HUES64 (cell line): Measurements from ENCODE around the gene PARVB.
"Not testable (repeated sequence)": the region's sequence is repeated elsewhere in the genome, so short reads cannot be mapped to it uniquely, and the experiment has no call there.

Experiments
- H3K27ac ChIP-seq: 2 replicates; pipeline ENCODE4 v1.7.0; 2013; ENCODE audit warnings: low read depth, low read length, inconsistent platforms
- H3K27me3 ChIP-seq: 2 replicates; pipeline ENCODE4 v1.6.1; 2013; ENCODE audit warnings: mild to moderate bottlenecking, low read length; ENCODE audit not compliant: insufficient read depth
- H3K36me3 ChIP-seq: 2 replicates; pipeline ENCODE4 v1.6.1; 2013; ENCODE audit warnings: mild to moderate bottlenecking, low read length; ENCODE audit not compliant: insufficient read depth
- H3K4me1 ChIP-seq: 2 replicates; pipeline ENCODE4 v1.6.1; 2013; ENCODE audit warnings: mild to moderate bottlenecking, low read length, moderate library complexity; ENCODE audit not compliant: insufficient read depth
- H3K4me3 ChIP-seq: 2 replicates; pipeline ENCODE4 v1.5.1; 2013; ENCODE audit warnings: mild to moderate bottlenecking, low read length, moderate library complexity
- H3K9ac ChIP-seq: 2 replicates; pipeline ENCODE4 v1.6.1; 2013; ENCODE audit warnings: mild to moderate bottlenecking, low read depth, low read length
- H3K9me3 ChIP-seq: 2 replicates; pipeline ENCODE4 v1.6.1; 2013; ENCODE audit warnings: low read depth, low read length; ENCODE audit not compliant: insufficient read depth
- WGBS: fragments of 150-250, 120-280 bp; methylation state at CpG from one replicate; pipeline ENCODE4 v1.1.7; 2013; ENCODE audit warnings: missing lambda C conversion rate; 5-methylcytosine and 5-hydroxymethylcytosine counted together

Gene PARVB

DNA sequence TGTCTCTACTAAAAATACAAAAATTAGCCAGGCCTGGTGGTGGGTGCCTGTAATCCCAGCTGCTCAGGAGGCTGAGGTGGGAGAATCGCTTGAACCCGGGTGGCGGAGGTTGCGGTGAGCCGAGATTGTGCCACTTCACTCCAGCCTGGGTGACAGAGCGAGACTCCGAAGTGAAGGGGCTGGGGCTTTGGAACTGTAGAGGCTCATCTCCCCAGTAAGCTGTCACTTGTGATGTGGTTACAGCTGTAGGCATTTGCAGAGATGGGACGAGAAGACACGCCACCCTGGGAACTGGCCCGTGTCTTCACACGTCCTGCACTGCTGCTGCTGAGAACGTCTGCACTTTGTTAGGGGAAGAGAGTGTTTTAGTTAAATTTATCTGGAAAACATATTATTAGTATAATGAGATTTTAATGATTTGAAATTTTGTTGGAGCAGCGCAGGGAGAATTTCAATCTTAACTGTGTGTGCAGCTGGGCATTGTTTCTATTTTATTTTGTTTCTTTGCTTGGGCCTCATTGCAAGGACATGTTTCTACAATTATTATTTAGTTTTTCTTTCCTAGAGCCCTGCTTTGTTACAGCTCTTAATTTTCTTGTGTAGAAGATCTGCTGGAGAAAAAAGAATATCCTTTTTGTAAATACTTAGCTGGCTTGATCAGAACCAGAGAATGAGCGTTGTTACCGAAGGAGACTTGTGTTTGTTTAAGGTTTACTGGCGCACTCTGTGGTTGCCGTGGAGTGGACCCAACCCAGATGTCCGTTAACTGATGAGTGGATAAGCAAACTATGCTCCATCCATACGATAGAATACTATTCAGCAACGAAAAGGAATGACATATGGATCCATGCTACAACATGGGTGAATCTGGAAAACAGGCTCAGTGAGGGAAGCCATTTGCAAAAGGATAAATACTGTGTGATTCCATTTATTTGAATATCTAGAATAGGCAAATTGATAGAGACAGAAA lies 18.4 kb downstream of the PARVB start:
- 94% methylated on average over 20 of the region's 20 CpGs for WGBS

DNA sequence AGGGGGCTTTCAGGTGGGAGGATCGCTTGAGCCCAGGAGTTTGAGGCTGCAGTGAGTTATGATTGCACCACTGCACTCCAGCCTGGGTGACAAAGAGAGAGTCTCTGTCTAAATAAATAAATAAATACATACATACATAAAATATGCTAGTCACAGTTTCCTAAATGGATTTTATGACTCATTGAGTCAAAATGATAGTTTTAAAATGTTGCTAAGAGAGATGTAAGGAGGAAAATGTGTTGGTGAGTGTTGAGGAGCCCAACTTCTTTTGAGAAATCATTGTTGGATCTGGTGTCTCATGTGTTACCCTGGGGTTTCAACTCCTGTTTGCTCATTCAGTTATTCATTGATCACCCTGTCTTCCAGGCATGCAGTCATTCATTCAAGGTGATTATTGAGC lies 21.0 kb downstream of the PARVB start:
- 93% methylated on average over 1 of the region's 1 CpG for WGBS
- H3K4me3 ChIP-seq, result no peak overlapping the region
- no peak overlapping the region for H3K9ac ChIP-seq
- H3K27me3 ChIP-seq, result no peaks in the 10 kb centered on the region
- no peak overlapping the region for H3K27ac ChIP-seq
- H3K36me3 ChIP-seq, result no peaks in the 10 kb centered on the region
- H3K9me3 ChIP-seq, result no peaks in the 10 kb centered on the region
- H3K4me1 ChIP-seq, result no peaks in the 10 kb centered on the region

More for the DNA sequence above, 18.4 kb downstream of the PARVB start:
- Histone ChIP-seq H3K4me3 (no peak overlapping the region), H3K9me3 (no peaks in the 10 kb centered on the region), H3K27me3 (no peaks in the 10 kb centered on the region), H3K36me3 (no peaks in the 10 kb centered on the region), H3K9ac (no peak overlapping the region), H3K27ac (no peak overlapping the region), H3K4me1 (no peaks in the 10 kb centered on the region)

DNA sequence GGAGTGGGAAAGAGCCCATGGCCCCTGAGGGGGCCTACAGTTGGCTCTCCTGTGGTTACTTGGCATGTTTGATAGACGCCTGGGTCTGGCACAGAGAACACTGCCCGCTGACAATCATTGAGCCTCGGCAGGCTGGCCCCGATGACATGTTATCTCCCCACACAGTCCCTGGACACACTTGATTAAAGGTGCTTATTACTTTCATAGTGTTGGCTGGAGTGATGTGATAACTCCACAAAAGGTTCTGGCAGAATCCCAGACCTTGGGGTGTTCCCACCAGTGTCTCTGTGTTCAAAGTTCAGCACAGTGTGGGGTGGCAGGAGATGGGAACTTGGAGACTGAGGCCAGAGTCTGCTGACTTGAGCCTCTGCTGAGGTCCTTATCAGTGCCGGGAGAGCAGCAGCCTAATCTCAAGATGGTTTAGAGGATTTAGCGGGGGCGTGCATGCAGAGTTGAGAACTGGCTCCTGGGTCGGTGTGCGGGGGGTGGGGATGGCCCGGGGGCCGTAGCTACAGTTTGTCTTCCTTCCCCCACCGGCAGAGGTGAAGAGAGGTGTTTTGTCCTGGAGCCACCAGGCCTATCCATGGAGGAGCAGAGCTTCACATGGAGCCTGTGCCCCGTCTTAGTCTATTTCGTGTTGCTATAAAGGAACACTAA lies 22.5 kb downstream of the PARVB start:
- H3K27me3 ChIP-seq, result no peaks in the 10 kb centered on the region
- H3K4me1 ChIP-seq, result peaks cover 2% of the 10 kb centered on the region; the same call in 1 of the 2 replicates
- no peaks in the 10 kb centered on the region for H3K9me3 ChIP-seq
- 82% methylated on average over 14 of the region's 14 CpGs for WGBS
- no peak overlapping the region for H3K4me3 ChIP-seq
- H3K27ac ChIP-seq, result no peak overlapping the region
- no peak overlapping the region for H3K9ac ChIP-seq
- no peaks in the 10 kb centered on the region for H3K36me3 ChIP-seq

DNA sequence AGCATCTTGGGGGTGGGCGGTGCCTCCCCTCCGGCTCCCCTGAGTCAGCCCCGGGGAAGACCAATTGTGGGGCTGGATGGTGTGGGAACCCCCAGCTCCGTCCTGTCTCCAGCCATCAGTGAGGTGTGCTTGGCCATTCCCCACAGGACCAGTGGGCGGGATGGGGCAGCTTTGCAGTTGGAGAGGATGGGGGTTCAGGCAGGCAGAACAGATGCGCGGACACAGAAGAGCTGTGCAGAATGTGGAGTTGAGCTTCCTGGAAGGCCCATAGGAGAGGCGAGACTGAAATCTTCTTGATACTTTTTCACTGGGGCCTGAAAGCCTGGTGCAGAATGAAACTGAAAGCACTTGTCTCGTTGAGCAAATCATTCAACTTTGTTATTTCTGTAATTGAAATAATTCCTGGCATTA lies 23.8 kb downstream of the PARVB start:
- Histone ChIP-seq H3K27me3 (no peaks in the 10 kb centered on the region), H3K36me3 (no peaks in the 10 kb centered on the region), H3K27ac (no peak overlapping the region), H3K4me3 (no peak overlapping the region), H3K9me3 (no peaks in the 10 kb centered on the region), H3K4me1 (peaks cover 11% of the 10 kb centered on the region; the same call in 1 of the 2 replicates), H3K9ac (no peak overlapping the region)
- 92% methylated on average over 9 of the region's 9 CpGs for WGBS

DNA sequence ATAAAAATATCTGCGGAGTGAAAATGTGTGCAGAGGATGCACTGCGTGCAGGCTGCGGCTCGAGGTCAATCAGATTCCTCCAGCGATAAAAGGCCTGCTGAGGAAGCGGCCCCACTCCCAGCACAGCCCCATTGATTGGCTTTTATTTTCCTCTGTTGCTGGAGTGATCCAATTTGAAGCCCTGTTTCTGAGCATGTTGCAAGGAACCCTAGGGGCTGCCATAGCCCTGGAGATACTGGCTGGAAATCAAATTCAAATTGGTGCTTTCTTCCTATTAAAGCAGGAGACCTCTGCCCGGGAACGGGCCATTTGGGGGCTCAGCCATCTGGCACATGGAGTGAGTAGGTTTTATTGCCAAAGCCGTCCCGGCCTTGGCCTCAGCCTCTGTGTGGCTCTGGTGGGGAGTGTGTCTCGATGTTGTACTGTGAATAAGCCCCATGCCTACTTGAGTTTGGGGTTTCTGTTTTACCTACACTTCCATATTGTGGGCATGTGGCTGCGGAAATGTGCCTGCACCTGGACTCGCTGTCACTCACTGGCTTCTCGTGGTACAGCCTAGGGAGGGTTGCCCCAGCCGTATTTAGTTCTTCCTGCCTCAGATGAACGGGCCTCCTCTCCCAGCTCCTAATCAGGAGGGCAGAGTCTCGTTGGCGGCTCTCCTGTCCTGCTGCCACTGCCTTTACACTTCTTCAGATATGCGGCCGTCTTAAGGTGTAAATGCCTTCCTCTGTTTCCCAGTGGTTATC lies 25.6 kb downstream of the PARVB start:
- WGBS, result 85% methylated on average over 20 of the region's 20 CpGs
- Histone ChIP-seq H3K9ac (no peak overlapping the region), H3K27me3 (no peaks in the 10 kb centered on the region), H3K27ac (no peak overlapping the region), H3K9me3 (no peaks in the 10 kb centered on the region), H3K36me3 (no peaks in the 10 kb centered on the region), H3K4me3 (no peak overlapping the region), H3K4me1 (peaks cover 11% of the 10 kb centered on the region; the same call in 1 of the 2 replicates)

DNA sequence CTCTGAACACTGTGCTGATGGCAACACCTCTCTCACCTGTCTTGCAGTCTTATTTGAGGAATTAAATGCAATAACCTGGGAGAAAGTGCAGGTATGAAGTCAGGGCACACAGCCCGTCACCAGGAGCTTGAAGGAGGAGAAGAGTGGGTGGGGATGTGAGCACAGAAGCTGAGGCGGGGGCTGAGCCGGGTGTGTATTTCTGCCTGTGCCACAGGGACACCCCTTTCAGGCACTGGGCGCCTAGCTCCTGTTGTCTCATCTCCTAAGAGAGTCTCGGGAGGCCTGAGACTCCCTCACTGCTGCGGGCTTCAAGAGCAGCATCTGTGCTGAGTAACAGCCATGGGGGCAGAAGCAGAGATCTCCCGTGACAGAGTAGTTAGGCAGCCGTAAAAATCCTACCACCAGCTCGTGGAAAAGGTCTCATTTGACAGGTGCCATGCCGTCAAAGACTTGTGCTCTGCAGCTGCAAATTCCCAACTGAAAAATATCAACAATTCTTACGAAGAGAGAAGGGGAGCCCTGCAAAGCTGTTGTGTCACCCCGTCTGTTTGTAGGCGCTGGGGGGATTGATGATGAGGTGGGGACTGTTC lies 26.8 kb downstream of the PARVB start:
- H3K27ac ChIP-seq, result no peak overlapping the region
- H3K36me3 ChIP-seq, result no peaks in the 10 kb centered on the region
- H3K9me3 ChIP-seq, result no peaks in the 10 kb centered on the region
- H3K4me1 ChIP-seq, result peaks cover 11% of the 10 kb centered on the region; the same call in 1 of the 2 replicates
- no peak overlapping the region for H3K9ac ChIP-seq
- H3K4me3 ChIP-seq, result no peak overlapping the region
- WGBS, result 87% methylated on average over 13 of the region's 13 CpGs
- H3K27me3 ChIP-seq, result no peaks in the 10 kb centered on the region

DNA sequence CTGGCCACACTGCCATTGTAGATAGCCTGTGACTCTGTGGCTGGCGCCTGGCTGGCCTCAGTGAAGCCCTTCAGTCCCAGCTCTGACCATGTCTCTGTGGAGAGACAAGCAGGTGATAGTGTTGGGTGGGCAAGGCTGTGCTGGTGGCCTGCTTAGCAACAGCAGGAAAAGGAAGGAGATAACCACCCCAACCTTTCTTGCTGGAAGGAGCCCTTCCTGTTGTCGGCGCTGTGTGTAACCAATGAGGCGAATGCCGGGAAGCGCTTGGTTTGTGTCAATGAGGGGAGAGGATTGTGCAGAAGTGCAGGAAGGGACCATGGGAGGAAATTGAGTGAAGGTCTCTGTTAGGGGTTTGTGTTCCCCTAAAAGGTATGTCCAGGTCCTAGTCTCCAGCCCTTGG lies 27.3 kb downstream of the PARVB start:
- Histone ChIP-seq H3K4me1 (peaks cover 11% of the 10 kb centered on the region; the same call in 1 of the 2 replicates), H3K27ac (no peak overlapping the region), H3K9ac (no peak overlapping the region), H3K27me3 (no peaks in the 10 kb centered on the region), H3K9me3 (no peaks in the 10 kb centered on the region), H3K4me3 (no peak overlapping the region), H3K36me3 (no peaks in the 10 kb centered on the region)
- 90% methylated on average over 6 of the region's 6 CpGs for WGBS

DNA sequence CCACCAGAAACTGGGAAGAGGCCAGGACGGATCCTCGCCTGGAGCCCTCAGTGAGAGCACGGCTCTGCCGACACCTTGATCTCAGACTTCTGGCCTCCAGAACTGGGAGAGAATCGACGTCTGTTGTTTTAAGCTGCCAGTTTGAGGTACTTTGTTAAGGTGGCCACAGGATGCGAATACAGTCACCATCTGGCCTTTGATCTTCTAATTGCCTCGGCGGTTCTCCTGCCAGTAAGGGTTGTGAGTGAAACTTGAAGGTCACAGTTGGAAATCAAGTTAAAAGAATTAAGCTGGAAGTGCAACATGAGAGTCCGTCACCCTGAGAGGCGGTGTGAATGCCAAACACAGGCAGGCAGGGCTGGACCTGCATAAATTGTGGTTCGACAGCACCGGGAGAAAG lies 27.9 kb downstream of the PARVB start:
- H3K36me3 ChIP-seq, result no peaks in the 10 kb centered on the region
- H3K4me3 ChIP-seq, result no peak overlapping the region
- no peaks in the 10 kb centered on the region for H3K27me3 ChIP-seq
- peaks cover 11% of the 10 kb centered on the region; the same call in 1 of the 2 replicates for H3K4me1 ChIP-seq
- H3K9me3 ChIP-seq, result no peaks in the 10 kb centered on the region
- WGBS, result 41% methylated on average over 13 of the region's 13 CpGs
- H3K9ac ChIP-seq, result no peak overlapping the region
- no peak overlapping the region for H3K27ac ChIP-seq

DNA sequence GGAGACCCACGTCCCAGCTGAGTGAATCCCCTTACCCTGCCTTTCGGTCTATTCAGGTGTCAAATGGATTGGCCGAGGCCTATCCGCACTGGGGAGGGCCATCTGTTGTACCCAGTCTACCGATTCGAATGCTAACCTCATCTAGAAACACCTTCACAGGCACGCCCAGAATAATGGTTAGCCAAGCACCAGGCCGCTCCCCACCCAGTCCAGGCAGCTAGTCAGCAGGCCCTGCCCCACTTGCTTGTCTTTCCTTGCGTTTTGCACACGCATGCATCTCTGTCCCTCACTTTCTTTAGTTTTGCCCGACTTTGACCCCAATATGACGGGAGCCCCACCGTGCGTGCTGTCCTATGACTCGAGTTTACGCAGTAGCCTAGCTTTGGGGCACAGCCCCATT lies 31.7 kb downstream of the PARVB start:
- 95% methylated on average over 16 of the region's 16 CpGs for WGBS
- no peaks in the 10 kb centered on the region for H3K36me3 ChIP-seq
- H3K27me3 ChIP-seq, result no peaks in the 10 kb centered on the region
- no peaks in the 10 kb centered on the region for H3K9me3 ChIP-seq
- H3K4me3 ChIP-seq, result no peak overlapping the region
- peaks cover 11% of the 10 kb centered on the region; the same call in 1 of the 2 replicates for H3K4me1 ChIP-seq
- no peak overlapping the region for H3K9ac ChIP-seq
- H3K27ac ChIP-seq, result no peak overlapping the region

DNA sequence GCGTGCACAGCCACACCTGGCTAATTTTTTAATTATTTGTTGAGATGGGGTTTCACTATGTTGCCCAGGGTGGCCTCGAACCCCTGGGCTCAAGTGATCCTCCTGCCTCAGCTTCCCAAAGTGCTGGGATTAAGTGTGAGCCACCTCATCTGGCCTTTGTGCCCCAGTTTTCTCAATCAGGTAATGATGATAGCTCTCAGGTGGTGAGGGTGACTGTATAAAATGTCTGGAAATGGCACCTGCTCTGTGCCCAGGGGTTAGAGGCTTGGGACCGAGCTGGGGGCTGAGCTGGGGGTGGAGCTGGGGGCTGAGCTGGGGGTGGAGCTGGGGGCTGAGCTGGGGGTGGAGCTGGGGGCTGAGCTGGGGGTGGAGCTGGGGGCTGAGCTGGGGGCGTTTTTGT lies 32.5 kb downstream of the PARVB start:
- H3K36me3 ChIP-seq, H3K4me1 ChIP-seq, H3K27me3 ChIP-seq, H3K4me3 ChIP-seq, H3K27ac ChIP-seq, H3K9me3 ChIP-seq, H3K9ac ChIP-seq: not testable (repeated sequence)
- WGBS, result 94% methylated on average over 3 of the region's 4 CpGs
